ENCODE measurements around the gene CCDC198. TPM values are rescaled to one million over a fixed set of nuclear protein-coding genes. Genes with fewer than 3 reads are reported as not detected.

The CCDC198 gene
- total and polyA plus RNA-seq, 2 experiments from 2014 or later = not detected

- no peak for TF ChIP-seq ZNF462 (CRISPR knock-in tag; IDR thresholded peaks at IDR 0.05)
Measured at GRCh38 chr14:57495416-57495815, 1.8 kb upstream of the CCDC198 start (continued).

- Mint-ChIP-seq H3K27ac (no peak overlapping the region), H3K27me3 (ENCODE audit: insufficient read depth, low read depth, poor library complexity) (peaks cover 2% of the 10 kb centered on the region), H3K36me3 (ENCODE audit: low read depth) (no peaks in the 10 kb centered on the region), H3K4me3 (no peak overlapping the region), H3K4me1 (peaks cover 12% of the 10 kb centered on the region), H3K9me3 (no peaks in the 10 kb centered on the region)
- Histone ChIP-seq H3K4me1 (ENCODE audit: insufficient read depth) (peaks cover 12% of the 10 kb centered on the region), H3K79me2 (replicated peaks; ENCODE audit: insufficient read depth) (no peaks in the 10 kb centered on the region), H4K20me1 (replicated peaks; ENCODE audit: insufficient read depth) (no peaks in the 10 kb centered on the region), H3K4me3 (no peak overlapping the region), H3K36me3 (ENCODE audit: insufficient read depth) (no peaks in the 10 kb centered on the region), H3K9me2 (ENCODE audit: insufficient read depth) (no peaks in the 10 kb centered on the region), H3K27ac (ENCODE audit: low read depth) (no peak overlapping the region), H2AFZ (no peak overlapping the region), H3K27me3 (ENCODE audit: insufficient read depth) (no peaks in the 10 kb centered on the region), H3F3A (replicated peaks; ENCODE audit: low read depth) (no peaks in the 10 kb centered on the region), H3K4me2 (no peak overlapping the region)
- no peak for ATAC-seq
- TF ChIP-seq JUNB (IDR thresholded peaks at IDR 0.05; ENCODE audit: unreplicated experiment) = no peak
- DNase-seq (ENCODE audit: low spot score) = no peak
Measured at GRCh38 chr14:57492859-57493258, 798 bp downstream of the CCDC198 start.

- no peak overlapping the region for H3K4me3 Mint-ChIP-seq
- Histone ChIP-seq H3K4me2 (no peak overlapping the region), H3K4me1 (ENCODE audit: insufficient read depth) (peaks cover 12% of the 10 kb centered on the region), H3K27ac (ENCODE audit: low read depth) (no peak overlapping the region), H4K20me1 (replicated peaks; ENCODE audit: insufficient read depth) (no peaks in the 10 kb centered on the region), H3K36me3 (ENCODE audit: insufficient read depth) (no peaks in the 10 kb centered on the region), H3K79me2 (replicated peaks; ENCODE audit: insufficient read depth) (no peaks in the 10 kb centered on the region), H3K27me3 (ENCODE audit: insufficient read depth) (no peaks in the 10 kb centered on the region), H2AFZ (no peak overlapping the region), H3F3A (replicated peaks; ENCODE audit: low read depth) (no peaks in the 10 kb centered on the region), H3K4me3 (no peak overlapping the region), H3K9me2 (ENCODE audit: insufficient read depth) (no peaks in the 10 kb centered on the region)
- no peaks in the 10 kb centered on the region for H3K36me3 Mint-ChIP-seq (ENCODE audit: low read depth)
- ATAC-seq (no peak), DNase-seq (ENCODE audit: low spot score) (no peak)
- H3K27me3 Mint-ChIP-seq (ENCODE audit: insufficient read depth, low read depth, poor library complexity) = peaks cover 2% of the 10 kb centered on the region
- H3K27ac Mint-ChIP-seq = no peak overlapping the region
- no peaks in the 10 kb centered on the region for H3K9me3 Mint-ChIP-seq
- H3K4me1 Mint-ChIP-seq = peaks cover 12% of the 10 kb centered on the region
- TF ChIP-seq EZH2phosphoT487 (IDR thresholded peaks at IDR 0.05; ENCODE audit: unreplicated experiment) (no peak), EZH2 (IDR thresholded peaks at IDR 0.05; ENCODE audit: low read depth, unreplicated experiment) (no peak)
Measured at GRCh38 chr14:57491640-57492039, 2.0 kb downstream of the CCDC198 start.
